ENCODE measurements around the gene SLC10A2. TPM values are rescaled to one million over a fixed set of nuclear protein-coding genes. Genes with fewer than 3 reads are reported as not detected.

The SLC10A2 gene
- total RNA-seq, 1 donor from 2014 or later, result not detected

DNA sequence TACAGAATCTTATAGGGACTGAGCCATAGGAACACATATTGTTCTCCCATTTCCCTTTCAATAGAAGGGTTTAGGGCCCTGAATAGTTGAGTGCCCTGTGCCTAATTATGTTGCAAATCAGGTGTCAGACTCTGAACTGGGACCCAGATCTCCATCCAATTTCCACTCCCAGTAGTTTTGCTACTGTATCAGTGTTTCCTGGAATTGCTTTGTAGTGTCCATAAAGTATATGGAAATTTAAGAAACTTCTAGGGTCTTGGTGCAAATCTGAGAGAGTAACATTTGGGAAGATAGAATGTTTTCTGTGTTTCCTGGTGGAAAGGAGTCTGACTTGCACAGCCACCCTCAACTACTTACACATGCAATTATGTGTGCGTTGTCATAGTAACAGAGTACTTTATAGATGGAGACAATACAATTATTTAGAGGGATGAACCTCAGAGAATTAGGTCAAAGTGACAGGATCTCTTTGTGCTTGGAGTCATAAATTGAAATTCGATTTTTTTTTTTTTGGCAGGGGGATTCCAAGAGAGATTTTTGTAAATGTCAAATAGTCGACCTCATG, 646 bp upstream of the SLC10A2 start:
- H3K27ac ChIP-seq, result no peak overlapping the region
- DNase-seq (ENCODE audit: low spot score in 2 of 2), result no peak

DNA sequence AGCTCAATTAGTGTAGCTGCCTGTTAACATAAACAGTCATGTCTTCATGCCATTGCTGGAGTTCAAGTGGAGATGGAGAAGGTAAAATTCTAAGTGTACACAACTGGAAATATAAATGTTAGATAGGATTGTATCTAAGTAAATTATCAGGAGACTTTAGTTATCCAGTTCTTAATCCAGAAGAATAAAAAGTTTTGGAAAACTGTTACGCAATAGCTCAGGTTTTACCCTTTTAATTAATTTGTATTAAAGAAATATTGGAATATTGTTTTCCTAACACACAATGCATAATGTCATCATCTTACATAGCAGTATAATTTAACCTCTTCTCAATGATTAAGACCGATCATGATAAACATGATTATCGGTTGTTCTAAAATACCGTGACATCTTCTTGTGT, 2.8 kb downstream of the SLC10A2 start:
- H3K27ac ChIP-seq, result no peak overlapping the region
- no peak for TF ChIP-seq CTCF (IDR thresholded peaks at IDR 0.05)
- H3K4me3 ChIP-seq, result no peak overlapping the region
- intact Hi-C loops (cut with DNase I), result no loop called here
- no peaks in the 10 kb centered on the region for H3K27me3 ChIP-seq
- no peak for DNase-seq (ENCODE audit: low spot score in 2 of 2)
- H3K9me3 ChIP-seq, result no peaks in the 10 kb centered on the region
- H3K36me3 ChIP-seq, result no peaks in the 10 kb centered on the region
- H3K4me1 ChIP-seq, result no peaks in the 10 kb centered on the region

More for the DNA sequence above, 646 bp upstream of the SLC10A2 start:
- no peak for TF ChIP-seq CTCF (IDR thresholded peaks at IDR 0.05)
- Histone ChIP-seq H3K4me3 (no peak overlapping the region), H3K36me3 (no peaks in the 10 kb centered on the region), H3K4me1 (no peaks in the 10 kb centered on the region), H3K27me3 (no peaks in the 10 kb centered on the region), H3K9me3 (no peaks in the 10 kb centered on the region)
- intact Hi-C loops (cut with DNase I), result no loop called here

DNA sequence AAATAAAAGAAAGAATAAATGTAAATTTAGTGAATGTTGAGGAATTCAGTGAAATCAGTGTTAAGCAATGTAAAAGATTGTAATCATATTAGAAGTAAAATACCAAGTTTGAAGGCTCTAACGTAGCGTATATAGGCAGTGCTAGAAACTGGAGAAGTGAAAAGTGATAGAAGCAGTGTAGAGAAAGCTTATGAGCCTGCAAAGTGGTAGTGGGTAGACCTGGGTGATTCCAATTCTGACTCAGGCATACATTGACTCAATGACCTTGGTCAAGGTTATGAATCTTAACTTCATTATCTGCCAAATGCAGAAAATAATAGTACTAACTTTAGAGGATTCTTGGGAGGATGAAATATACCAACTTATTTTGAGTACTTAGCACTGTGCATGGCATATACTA, 4.1 kb downstream of the SLC10A2 start:
- no peak overlapping the region for H3K4me3 ChIP-seq
- H3K27ac ChIP-seq, result no peak overlapping the region
- DNase-seq (ENCODE audit: low spot score in 2 of 2), result no peak
- no peaks in the 10 kb centered on the region for H3K9me3 ChIP-seq
- no peaks in the 10 kb centered on the region for H3K27me3 ChIP-seq
- no peaks in the 10 kb centered on the region for H3K4me1 ChIP-seq
- no peak for TF ChIP-seq CTCF (IDR thresholded peaks at IDR 0.05)
- intact Hi-C loops (cut with DNase I), result no loop called here
- no peaks in the 10 kb centered on the region for H3K36me3 ChIP-seq

DNA sequence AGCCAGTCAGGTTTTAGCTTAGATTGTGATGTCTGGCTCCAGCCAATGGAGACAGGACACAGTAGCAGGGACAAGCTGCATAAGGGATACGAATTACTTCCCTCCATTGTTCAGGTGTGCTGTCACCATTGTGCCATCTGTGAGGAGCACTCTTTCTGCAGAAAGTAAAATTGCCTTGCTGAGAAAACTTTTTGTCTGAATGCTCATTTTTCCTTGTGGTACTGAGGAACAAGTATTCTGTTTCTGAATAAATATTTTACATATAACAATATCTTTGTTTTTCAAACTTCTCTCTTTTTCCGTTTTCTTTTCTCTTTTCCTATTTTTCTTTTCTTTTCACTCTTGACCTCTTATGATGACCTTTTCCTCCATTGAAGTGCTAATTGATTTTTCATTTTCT, 10.2 kb downstream of the SLC10A2 start:
- no peaks in the 10 kb centered on the region for H3K36me3 ChIP-seq
- no peak overlapping the region for H3K4me3 ChIP-seq
- no peak for DNase-seq (ENCODE audit: low spot score in 2 of 2)
- H3K4me1 ChIP-seq, result no peaks in the 10 kb centered on the region
- H3K27ac ChIP-seq, result no peak overlapping the region
- no peaks in the 10 kb centered on the region for H3K27me3 ChIP-seq
- peaks cover 0 to 3% of the 10 kb centered on the region in 2 donors for H3K9me3 ChIP-seq
- intact Hi-C loops (cut with DNase I), result no loop called here
- no peak for TF ChIP-seq CTCF (IDR thresholded peaks at IDR 0.05)

- Histone ChIP-seq H3K27ac (no peak overlapping the region), H3K4me1 (no peaks in the 10 kb centered on the region), H3K9me3 (peaks cover 0 to 3% of the 10 kb centered on the region in 2 donors), H3K27me3 (no peaks in the 10 kb centered on the region), H3K4me3 (no peak overlapping the region), H3K36me3 (no peaks in the 10 kb centered on the region)
- no peak for TF ChIP-seq CTCF (IDR thresholded peaks at IDR 0.05)
- DNase-seq (ENCODE audit: low spot score in 2 of 2), result no peak
- intact Hi-C loops (cut with DNase I), result no loop called here
Measured at GRCh38 chr13:103055166-103055565, 11.1 kb downstream of the SLC10A2 start.

- Histone ChIP-seq H3K27ac (no peak overlapping the region), H3K36me3 (no peaks in the 10 kb centered on the region), H3K9me3 (no peaks in the 10 kb centered on the region), H3K4me3 (no peak overlapping the region), H3K4me1 (no peaks in the 10 kb centered on the region), H3K27me3 (no peaks in the 10 kb centered on the region)
- no peak for TF ChIP-seq CTCF (IDR thresholded peaks at IDR 0.05)
- intact Hi-C loops (cut with DNase I), result no loop called here
- no peak for DNase-seq (ENCODE audit: low spot score in 2 of 2)
Measured at GRCh38 chr13:103046676-103047075, 19.5 kb downstream of the SLC10A2 start.
